ENCODE data around the gene OR2AK2. TPM values are rescaled to one million over a fixed set of nuclear protein-coding genes. Genes with fewer than 3 reads are reported as not detected.

Gene OR2AK2
- total RNA-seq, 1 experiment from 2014 or later = not detected

DNA sequence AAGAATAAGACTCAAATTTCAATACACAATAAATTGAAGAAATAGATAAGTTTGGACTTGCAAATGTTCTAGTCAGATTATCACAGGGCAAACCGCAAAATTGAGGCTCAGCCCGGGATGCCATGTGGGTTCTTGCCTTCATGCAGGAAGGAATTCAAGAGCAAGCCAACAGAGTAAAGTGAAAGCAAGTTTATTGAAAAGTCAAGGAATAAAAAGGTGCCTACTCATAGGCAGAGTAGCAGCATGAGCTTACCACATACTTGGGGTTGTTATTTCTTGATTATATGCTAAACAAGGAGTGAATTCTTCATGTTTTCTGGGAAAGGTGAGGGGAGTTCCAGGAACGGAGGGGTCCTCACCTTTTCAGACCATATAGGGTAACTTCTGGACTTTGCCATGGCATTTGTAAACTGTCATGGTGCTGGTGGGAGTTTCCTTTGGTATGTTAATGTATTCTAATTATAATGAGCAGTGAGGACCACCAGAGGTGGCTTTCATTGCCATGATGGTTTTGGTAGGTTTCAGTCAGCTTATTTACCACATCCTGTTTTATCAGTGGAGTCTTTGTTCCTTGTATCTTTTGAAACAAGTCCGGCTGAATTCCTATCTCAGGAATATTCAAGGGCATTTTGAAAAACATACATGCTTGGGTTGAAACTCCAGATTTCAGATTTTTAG, 2.0 kb upstream of the OR2AK2 start:
- Histone ChIP-seq H3K4me2 (no peak overlapping the region), H3F3A (ENCODE audit: insufficient read depth, low read depth) (no peaks in the 10 kb centered on the region), H3K4me3 (no peak overlapping the region), H3K27ac (no peak overlapping the region), H3K9me2 (ENCODE audit: insufficient read depth) (no peaks in the 10 kb centered on the region), H3K9me3 (ENCODE audit: insufficient read depth, low read depth) (no peaks in the 10 kb centered on the region), H2AFZ (no peak overlapping the region), H3K27me3 (ENCODE audit: insufficient read depth, low read depth) (no peaks in the 10 kb centered on the region), H3K36me3 (ENCODE audit: low read depth) (no peaks in the 10 kb centered on the region), H3K79me2 (ENCODE audit: low read depth) (no peaks in the 10 kb centered on the region), H3K4me1 (replicated peaks; ENCODE audit: insufficient read depth) (no peaks in the 10 kb centered on the region), H4K20me1 (ENCODE audit: insufficient read depth) (no peaks in the 10 kb centered on the region)
- CTCF ChIA-PET = no interaction called here
- intact Hi-C loops (cut with micrococcal nuclease; ENCODE audit: unreplicated experiment) = no loop called here
- TF ChIP-seq EZH2 (IDR thresholded peaks at IDR 0.05; ENCODE audit: low read depth) = no peak
- TF ChIP-seq, protein P1, sequence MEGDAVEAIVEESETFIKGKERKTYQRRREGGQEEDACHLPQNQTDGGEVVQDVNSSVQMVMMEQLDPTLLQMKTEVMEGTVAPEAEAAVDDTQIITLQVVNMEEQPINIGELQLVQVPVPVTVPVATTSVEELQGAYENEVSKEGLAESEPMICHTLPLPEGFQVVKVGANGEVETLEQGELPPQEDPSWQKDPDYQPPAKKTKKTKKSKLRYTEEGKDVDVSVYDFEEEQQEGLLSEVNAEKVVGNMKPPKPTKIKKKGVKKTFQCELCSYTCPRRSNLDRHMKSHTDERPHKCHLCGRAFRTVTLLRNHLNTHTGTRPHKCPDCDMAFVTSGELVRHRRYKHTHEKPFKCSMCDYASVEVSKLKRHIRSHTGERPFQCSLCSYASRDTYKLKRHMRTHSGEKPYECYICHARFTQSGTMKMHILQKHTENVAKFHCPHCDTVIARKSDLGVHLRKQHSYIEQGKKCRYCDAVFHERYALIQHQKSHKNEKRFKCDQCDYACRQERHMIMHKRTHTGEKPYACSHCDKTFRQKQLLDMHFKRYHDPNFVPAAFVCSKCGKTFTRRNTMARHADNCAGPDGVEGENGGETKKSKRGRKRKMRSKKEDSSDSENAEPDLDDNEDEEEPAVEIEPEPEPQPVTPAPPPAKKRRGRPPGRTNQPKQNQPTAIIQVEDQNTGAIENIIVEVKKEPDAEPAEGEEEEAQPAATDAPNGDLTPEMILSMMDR (conservative IDR thresholded peaks at IDR 0.05) = no peak
- DNase-seq = no peak
- BruUV-seq (replicated peaks) = no TSS peak
- POLR2A ChIA-PET (ENCODE audit: unreplicated experiment) = no interaction called here

- no peaks in the 10 kb centered on the region for H3F3A ChIP-seq (ENCODE audit: insufficient read depth, low read depth)
- no TSS peak for BruUV-seq (replicated peaks)
- TF ChIP-seq EZH2 (IDR thresholded peaks at IDR 0.05; ENCODE audit: low read depth) = no peak
- TF ChIP-seq, protein P1 (conservative IDR thresholded peaks at IDR 0.05) = no peak
- H4K20me1 ChIP-seq (ENCODE audit: insufficient read depth) = no peaks in the 10 kb centered on the region
- no peaks in the 10 kb centered on the region for H3K9me3 ChIP-seq (ENCODE audit: insufficient read depth, low read depth)
- H3K4me1 ChIP-seq (replicated peaks; ENCODE audit: insufficient read depth) = no peaks in the 10 kb centered on the region
- no peak overlapping the region for H3K4me2 ChIP-seq
- H3K27ac ChIP-seq = no peak overlapping the region
- H3K36me3 ChIP-seq (ENCODE audit: low read depth) = no peaks in the 10 kb centered on the region
- no peaks in the 10 kb centered on the region for H3K9me2 ChIP-seq (ENCODE audit: insufficient read depth)
- ChIA-PET POLR2A (ENCODE audit: unreplicated experiment) (no interaction called here), CTCF (no interaction called here)
- intact Hi-C loops (cut with micrococcal nuclease; ENCODE audit: unreplicated experiment) = no loop called here
- no peaks in the 10 kb centered on the region for H3K27me3 ChIP-seq (ENCODE audit: insufficient read depth, low read depth)
- H2AFZ ChIP-seq = no peak overlapping the region
- H3K79me2 ChIP-seq (ENCODE audit: low read depth) = no peaks in the 10 kb centered on the region
- no peak overlapping the region for H3K4me3 ChIP-seq
- DNase-seq = no peak
These were observed 1.6 kb downstream of the OR2AK2 start for GRCh38 chr1:247966532-247967204.

- Histone ChIP-seq H3K9me3 (ENCODE audit: insufficient read depth, low read depth) (no peaks in the 10 kb centered on the region), H3K79me2 (ENCODE audit: low read depth) (no peaks in the 10 kb centered on the region), H3K27me3 (ENCODE audit: insufficient read depth, low read depth) (no peaks in the 10 kb centered on the region), H3K4me1 (replicated peaks; ENCODE audit: insufficient read depth) (no peaks in the 10 kb centered on the region), H2AFZ (no peak overlapping the region), H3K27ac (no peak overlapping the region), H3K4me2 (no peak overlapping the region), H3F3A (ENCODE audit: insufficient read depth, low read depth) (no peaks in the 10 kb centered on the region), H3K4me3 (no peak overlapping the region), H3K36me3 (ENCODE audit: low read depth) (no peaks in the 10 kb centered on the region), H3K9me2 (ENCODE audit: insufficient read depth) (no peaks in the 10 kb centered on the region), H4K20me1 (ENCODE audit: insufficient read depth) (no peaks in the 10 kb centered on the region)
- ChIA-PET CTCF (no interaction called here), POLR2A (ENCODE audit: unreplicated experiment) (no interaction called here)
- BruUV-seq (replicated peaks) = no TSS peak
- DNase-seq = no peak
- TF ChIP-seq, protein P1 (conservative IDR thresholded peaks at IDR 0.05) = no peak
- no peak for TF ChIP-seq EZH2 (IDR thresholded peaks at IDR 0.05; ENCODE audit: low read depth)
- intact Hi-C loops (cut with micrococcal nuclease; ENCODE audit: unreplicated experiment) = no loop called here
These were observed 28.0 kb downstream of the OR2AK2 start for GRCh38 chr1:247992986-247993385.
